ENCODE data around the gene ZNF462.
A peak's percentile ranks its signal among the peaks of the same experiment; 100 is the strongest.
"Not testable (repeated sequence)": the region's sequence is repeated elsewhere in the genome, so short reads cannot be mapped to it uniquely, and the experiment has no call there.

Gene ZNF462

GRCh38 chr9:106862821-106863720 lies at the start of gene ZNF462:
ZNF462 (plus strand) TSS chr9:106863166; CDS start chr9:106923384, 60,218 bp downstream.
- peak; percentile 26 for ATAC-seq
- Mint-ChIP-seq H3K36me3 (no peaks in the 10 kb centered on the region), H3K9me3 (peaks cover 5% of the 10 kb centered on the region), H3K4me1 (peaks cover 19% of the 10 kb centered on the region), H3K27ac (peak within 1 kb of the TSS; percentile 29), H3K4me3 (peak within 1 kb of the TSS; percentile 64)
- no peak for DNase-seq (ENCODE audit: low spot score in 2 of 2)

GRCh38 chr9:106816524-106816923 lies 46.4 kb upstream of the ZNF462 start:
- no peak overlapping the region for H3K4me3 Mint-ChIP-seq
- ATAC-seq: no peak
- H3K27ac Mint-ChIP-seq: no peak overlapping the region
- DNase-seq (ENCODE audit: low spot score in 2 of 2): no peak
- peaks cover 9% of the 10 kb centered on the region for H3K9me3 Mint-ChIP-seq
- H3K4me1 Mint-ChIP-seq: no peaks in the 10 kb centered on the region
- H3K36me3 Mint-ChIP-seq: no peaks in the 10 kb centered on the region

GRCh38 chr9:106818034-106818433 lies 44.9 kb upstream of the ZNF462 start:
- Mint-ChIP-seq H3K9me3 (peaks cover 9% of the 10 kb centered on the region), H3K4me3 (no peak overlapping the region), H3K4me1 (no peaks in the 10 kb centered on the region), H3K27ac (no peak overlapping the region), H3K36me3 (no peaks in the 10 kb centered on the region)
- DNase-seq (ENCODE audit: low spot score in 2 of 2) (no peak), ATAC-seq (no peak)

- Mint-ChIP-seq H3K36me3 (no peaks in the 10 kb centered on the region), H3K27ac (no peak overlapping the region), H3K4me3 (no peak overlapping the region), H3K4me1 (no peaks in the 10 kb centered on the region), H3K9me3 (peaks cover 7% of the 10 kb centered on the region)
- DNase-seq (ENCODE audit: low spot score in 2 of 2) (no peak), ATAC-seq (no peak)
These were observed 42.1 kb upstream of the ZNF462 start for GRCh38 chr9:106820866-106821265.

GRCh38 chr9:106828070-106828469 lies 34.9 kb upstream of the ZNF462 start:
- Mint-ChIP-seq H3K4me1 (no peaks in the 10 kb centered on the region), H3K9me3 (peaks cover 11% of the 10 kb centered on the region), H3K36me3 (no peaks in the 10 kb centered on the region), H3K27ac (no peak overlapping the region), H3K4me3 (no peak overlapping the region)
- ATAC-seq: no peak
- no peak for DNase-seq (ENCODE audit: low spot score in 2 of 2)

- ATAC-seq (no peak), DNase-seq (ENCODE audit: low spot score in 2 of 2) (no peak)
- Mint-ChIP-seq H3K27ac (no peak overlapping the region), H3K9me3 (peaks cover 16% of the 10 kb centered on the region), H3K36me3 (no peaks in the 10 kb centered on the region), H3K4me1 (no peaks in the 10 kb centered on the region), H3K4me3 (no peak overlapping the region)
These were observed 34.0 kb upstream of the ZNF462 start for GRCh38 chr9:106828965-106829364.

- ATAC-seq (no peak), DNase-seq (ENCODE audit: low spot score in 2 of 2) (no peak)
- Mint-ChIP-seq H3K27ac (no peak overlapping the region), H3K4me1 (no peaks in the 10 kb centered on the region), H3K4me3 (no peak overlapping the region), H3K9me3 (peaks cover 18% of the 10 kb centered on the region), H3K36me3 (no peaks in the 10 kb centered on the region)
These were observed 33.1 kb upstream of the ZNF462 start for GRCh38 chr9:106829666-106830408.

GRCh38 chr9:106830527-106831150 lies 32.3 kb upstream of the ZNF462 start:
- H3K4me3 Mint-ChIP-seq: no peak overlapping the region
- H3K9me3 Mint-ChIP-seq: peaks cover 20% of the 10 kb centered on the region
- H3K27ac Mint-ChIP-seq: no peak overlapping the region
- no peak for DNase-seq (ENCODE audit: low spot score in 2 of 2)
- no peaks in the 10 kb centered on the region for H3K4me1 Mint-ChIP-seq
- H3K36me3 Mint-ChIP-seq: no peaks in the 10 kb centered on the region
- no peak for ATAC-seq

GRCh38 chr9:106834888-106835287 lies 28.1 kb upstream of the ZNF462 start:
- H3K4me3 Mint-ChIP-seq: no peak overlapping the region
- H3K4me1 Mint-ChIP-seq: no peaks in the 10 kb centered on the region

GRCh38 chr9:106835840-106836239 lies 27.1 kb upstream of the ZNF462 start:
- peaks cover 26% of the 10 kb centered on the region for H3K9me3 Mint-ChIP-seq
- no peaks in the 10 kb centered on the region for H3K4me1 Mint-ChIP-seq
- H3K36me3 Mint-ChIP-seq: no peaks in the 10 kb centered on the region
- no peak overlapping the region for H3K4me3 Mint-ChIP-seq
- DNase-seq (ENCODE audit: low spot score in 2 of 2): no peak
- H3K27ac Mint-ChIP-seq: no peak overlapping the region
- no peak for ATAC-seq

More at GRCh38 chr9:106834888-106835287, 28.1 kb upstream of the ZNF462 start:
- no peak overlapping the region for H3K27ac Mint-ChIP-seq
- DNase-seq (ENCODE audit: low spot score in 2 of 2) (no peak), ATAC-seq (no peak)
- peaks cover 22% of the 10 kb centered on the region for H3K9me3 Mint-ChIP-seq
- H3K36me3 Mint-ChIP-seq: no peaks in the 10 kb centered on the region

GRCh38 chr9:106843371-106843770 lies 19.6 kb upstream of the ZNF462 start:
- no peak for ATAC-seq
- Mint-ChIP-seq H3K4me3 (no peak overlapping the region), H3K9me3 (peaks cover 10% of the 10 kb centered on the region), H3K27ac (no peak overlapping the region), H3K4me1 (no peaks in the 10 kb centered on the region), H3K36me3 (no peaks in the 10 kb centered on the region)
- DNase-seq (ENCODE audit: low spot score in 2 of 2): no peak

GRCh38 chr9:106846307-106846706 lies 16.7 kb upstream of the ZNF462 start:
- H3K9me3 Mint-ChIP-seq: no peaks in the 10 kb centered on the region
- no peak for ATAC-seq
- no peak overlapping the region for H3K27ac Mint-ChIP-seq
- no peak for DNase-seq (ENCODE audit: low spot score in 2 of 2)
- H3K4me3 Mint-ChIP-seq: no peak overlapping the region
- no peaks in the 10 kb centered on the region for H3K36me3 Mint-ChIP-seq
- H3K4me1 Mint-ChIP-seq: no peaks in the 10 kb centered on the region

GRCh38 chr9:106846857-106847256 lies 16.1 kb upstream of the ZNF462 start:
- no peak overlapping the region for H3K27ac Mint-ChIP-seq
- no peak overlapping the region for H3K4me3 Mint-ChIP-seq
- no peaks in the 10 kb centered on the region for H3K4me1 Mint-ChIP-seq
- DNase-seq (ENCODE audit: low spot score in 2 of 2) (no peak), ATAC-seq (no peak)
- H3K9me3 Mint-ChIP-seq: no peaks in the 10 kb centered on the region
- H3K36me3 Mint-ChIP-seq: no peaks in the 10 kb centered on the region

GRCh38 chr9:106851640-106852039 lies 11.3 kb upstream of the ZNF462 start:
- H3K4me3 Mint-ChIP-seq; H3K36me3 Mint-ChIP-seq; H3K27ac Mint-ChIP-seq; H3K4me1 Mint-ChIP-seq; ATAC-seq; H3K9me3 Mint-ChIP-seq; DNase-seq (ENCODE audit: low spot score in 2 of 2): not testable (repeated sequence)

GRCh38 chr9:106857811-106858470 lies 5.0 kb upstream of the ZNF462 start:
- ATAC-seq: no peak
- H3K36me3 Mint-ChIP-seq: no peaks in the 10 kb centered on the region
- DNase-seq (ENCODE audit: low spot score in 2 of 2): no peak
- H3K4me3 Mint-ChIP-seq: no peak overlapping the region
- H3K4me1 Mint-ChIP-seq: peaks cover 8% of the 10 kb centered on the region
- H3K27ac Mint-ChIP-seq: no peak overlapping the region
- peaks cover 2% of the 10 kb centered on the region for H3K9me3 Mint-ChIP-seq
